GM21717 (cell line): ENCODE data around the gene ARF3.

ENCODE experiments used
- ATAC-seq: cut with Tn5 transposase; IDR thresholded peaks from one replicate; pipeline ENCODE4 v1.9.1; 2021; ENCODE audit warnings: mild to moderate bottlenecking, moderate library complexity; ENCODE audit not compliant: unreplicated experiment

The ARF3 gene

DNA sequence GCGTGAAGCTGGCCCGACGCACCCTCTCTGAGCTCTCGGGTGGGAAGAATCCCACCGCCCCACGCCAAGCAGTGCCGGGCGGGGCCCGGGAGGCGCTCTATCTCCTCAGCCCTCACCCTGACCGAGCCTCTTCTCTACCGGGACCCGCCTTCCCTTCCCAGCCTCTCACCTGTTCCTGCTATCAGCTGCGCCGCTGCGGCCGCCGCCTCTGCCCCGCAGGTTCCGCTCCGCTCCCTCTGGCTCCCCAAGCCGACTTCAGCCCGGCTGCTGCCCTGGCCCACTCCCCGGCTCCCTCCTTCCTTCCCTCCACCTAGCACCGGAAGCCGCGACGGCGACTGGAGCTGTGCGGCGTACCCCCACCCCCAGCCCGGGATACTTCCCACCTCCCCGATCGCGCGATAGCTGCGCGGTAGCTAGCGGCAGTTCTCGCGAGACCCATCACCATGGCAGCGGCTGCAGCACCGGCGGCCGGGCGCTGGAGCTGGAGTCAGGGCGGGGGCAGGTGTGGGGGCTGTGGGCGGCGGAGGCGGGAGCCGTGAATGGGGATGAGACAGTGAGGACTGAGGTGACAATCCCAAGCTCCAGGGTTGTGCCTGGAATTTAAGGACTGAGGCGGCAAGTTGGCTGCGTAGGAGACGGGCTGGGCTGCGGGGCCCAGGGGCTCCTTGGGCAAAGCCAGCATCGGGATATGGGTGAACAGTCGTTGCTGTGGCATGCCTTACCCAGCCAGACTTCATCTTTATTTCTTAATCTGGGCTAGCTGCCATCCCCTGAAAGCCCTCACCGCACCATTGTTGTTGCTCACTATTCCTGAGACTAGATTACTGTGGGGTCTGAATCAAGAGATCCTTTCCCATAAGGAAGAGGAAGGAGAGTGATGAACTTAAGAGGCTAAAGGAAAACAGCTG is at the start of gene ARF3:
TSS of gene ARF3 (minus strand) at position 347 of the 908 bp plus-strand sequence. CDS start 16,392 bp downstream, outside the sequence.
- ATAC-seq: peak; percentile 84

DNA sequence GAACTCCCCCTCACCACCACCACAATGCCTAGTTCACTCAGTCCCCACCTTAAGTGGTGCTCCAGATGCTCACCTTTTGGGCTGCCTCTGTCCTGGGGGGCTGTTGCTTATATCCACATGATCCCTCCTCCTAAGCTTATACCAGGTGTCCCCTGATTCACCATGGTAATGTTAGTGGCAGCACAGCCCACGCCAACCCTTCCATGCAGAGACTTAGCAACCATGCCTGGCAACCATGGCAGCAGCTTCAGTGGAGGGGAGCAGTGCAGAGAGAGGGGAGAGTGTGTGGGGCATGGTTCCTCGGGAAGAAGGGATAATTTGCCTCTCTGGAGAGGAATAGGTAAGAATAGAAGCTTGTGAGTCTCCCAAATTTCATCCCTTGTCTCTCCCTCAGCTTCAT is 43.1 kb upstream of the ARF3 start:
- no peak for ATAC-seq

DNA sequence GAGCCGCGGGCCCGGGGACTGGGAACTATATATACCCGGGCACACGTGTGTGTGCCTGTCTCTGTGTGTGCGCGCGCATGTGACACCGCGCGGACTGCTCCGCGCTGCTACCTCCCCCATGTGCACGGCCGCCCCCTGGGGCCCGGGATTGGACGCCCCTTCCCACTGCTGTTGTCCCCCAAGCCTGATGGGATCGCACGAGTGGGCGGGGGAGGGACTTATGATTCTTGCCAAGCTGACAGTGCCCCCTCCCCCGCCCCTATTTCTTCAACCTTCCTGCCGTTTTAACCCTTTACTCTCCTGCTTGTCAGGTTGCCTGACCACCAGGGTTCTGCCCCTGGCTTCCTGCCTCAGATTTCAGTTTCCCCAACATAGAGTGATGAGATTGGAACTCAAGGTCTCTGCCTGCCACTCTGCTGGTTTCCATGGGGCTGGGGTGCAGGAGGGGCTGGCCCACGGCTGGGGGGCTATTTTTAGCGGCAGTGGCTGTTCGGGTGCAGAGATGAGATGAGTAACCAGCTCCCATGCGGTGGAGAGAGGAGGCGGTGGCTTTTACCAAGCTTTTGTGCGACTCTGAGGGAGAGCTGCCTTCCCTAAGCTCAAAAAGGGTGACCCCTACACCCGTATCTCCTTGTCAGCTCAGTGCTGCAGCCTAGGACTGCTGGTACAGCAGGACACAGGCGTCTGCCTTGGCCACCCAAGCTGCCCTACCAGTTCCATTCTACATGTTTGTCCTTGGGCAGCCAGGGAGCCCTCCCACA is 42.3 kb upstream of the ARF3 start, which contains the start of gene DDN:
TSS of gene DDN (minus strand) at position 5 of the 761 bp plus-strand sequence. CDS start 88 bp downstream, outside the sequence.
- no peak for ATAC-seq

DNA sequence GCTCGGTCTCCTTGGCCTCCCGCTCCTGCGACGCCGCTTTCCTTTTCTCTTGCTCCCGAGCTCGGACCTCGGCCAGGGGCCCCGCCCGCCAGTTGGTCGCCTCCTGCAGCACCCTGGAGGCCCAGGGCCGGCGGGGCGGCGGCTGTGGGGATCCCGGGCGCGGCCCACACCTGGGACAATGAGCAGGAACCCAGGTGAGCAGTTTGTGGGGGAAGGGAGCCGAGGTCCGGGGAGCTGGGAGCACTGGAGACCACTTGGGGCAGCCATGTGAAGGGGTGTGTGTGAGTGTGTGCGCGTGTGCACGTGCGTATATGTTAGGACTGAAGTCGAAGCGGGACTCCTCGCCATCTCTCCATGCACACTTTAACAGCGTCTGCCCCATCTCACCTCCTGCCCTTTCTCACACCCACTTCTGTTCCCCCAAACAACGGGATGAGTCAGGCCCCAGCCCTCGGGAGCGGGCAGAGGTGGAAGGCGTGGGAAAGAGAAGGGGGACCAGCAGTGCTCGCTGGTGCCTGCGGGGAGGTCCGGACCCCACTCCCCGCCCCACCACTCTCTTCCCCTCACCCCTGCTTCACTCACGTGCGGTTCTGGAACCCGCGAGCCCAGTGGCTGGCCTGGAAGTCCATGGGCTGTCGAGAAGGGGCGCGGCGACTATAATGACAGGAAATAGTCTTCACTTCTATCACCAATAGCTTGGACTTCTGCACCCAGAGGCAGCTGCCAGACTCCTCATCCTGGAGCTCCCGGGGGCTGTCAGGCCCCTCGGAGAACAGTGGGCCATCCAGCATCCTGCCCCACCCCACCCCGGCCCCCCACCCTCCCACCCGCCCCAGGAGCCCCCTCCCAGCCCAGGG is 41.4 kb upstream of the ARF3 start:
- no peak for ATAC-seq

DNA sequence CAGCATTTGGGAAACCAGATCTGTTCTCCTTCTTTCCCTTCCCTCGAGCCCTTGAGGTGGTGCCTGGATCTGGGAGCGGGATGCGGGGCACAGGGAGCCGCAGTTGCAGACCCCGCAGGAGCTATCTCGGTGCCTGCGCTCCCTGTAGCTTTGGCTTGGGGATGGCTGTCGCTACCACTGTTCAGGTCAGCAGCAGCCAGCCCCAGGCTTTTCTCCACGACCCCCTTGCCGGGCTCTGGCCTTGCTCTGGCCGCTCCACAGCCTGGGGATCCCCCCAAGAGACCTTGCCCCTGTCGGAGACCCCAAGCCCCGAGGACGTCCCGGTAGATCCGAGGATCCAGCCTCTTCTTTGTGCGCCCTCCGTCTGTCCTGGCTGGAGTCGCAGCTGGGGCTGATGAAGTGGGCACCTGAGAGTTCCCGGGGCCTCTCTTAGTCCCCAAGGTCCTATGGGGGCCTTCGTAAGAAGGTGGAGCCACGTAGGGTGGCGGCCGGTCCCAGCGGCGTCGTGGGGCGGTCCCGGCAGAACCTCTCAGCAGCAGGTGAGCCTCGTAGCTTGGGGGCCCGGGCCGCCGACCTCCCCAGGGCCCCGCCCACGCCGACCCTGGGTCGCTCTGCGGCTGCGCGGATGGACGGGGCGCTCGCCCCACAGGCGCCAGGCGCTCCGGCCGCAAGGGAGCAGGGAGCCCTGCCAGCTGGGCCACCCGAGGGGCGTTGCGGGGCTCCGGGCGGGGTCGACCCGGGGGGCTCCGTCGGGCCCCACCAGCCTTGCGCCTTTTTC is 40.6 kb upstream of the ARF3 start:
- ATAC-seq: no peak

DNA sequence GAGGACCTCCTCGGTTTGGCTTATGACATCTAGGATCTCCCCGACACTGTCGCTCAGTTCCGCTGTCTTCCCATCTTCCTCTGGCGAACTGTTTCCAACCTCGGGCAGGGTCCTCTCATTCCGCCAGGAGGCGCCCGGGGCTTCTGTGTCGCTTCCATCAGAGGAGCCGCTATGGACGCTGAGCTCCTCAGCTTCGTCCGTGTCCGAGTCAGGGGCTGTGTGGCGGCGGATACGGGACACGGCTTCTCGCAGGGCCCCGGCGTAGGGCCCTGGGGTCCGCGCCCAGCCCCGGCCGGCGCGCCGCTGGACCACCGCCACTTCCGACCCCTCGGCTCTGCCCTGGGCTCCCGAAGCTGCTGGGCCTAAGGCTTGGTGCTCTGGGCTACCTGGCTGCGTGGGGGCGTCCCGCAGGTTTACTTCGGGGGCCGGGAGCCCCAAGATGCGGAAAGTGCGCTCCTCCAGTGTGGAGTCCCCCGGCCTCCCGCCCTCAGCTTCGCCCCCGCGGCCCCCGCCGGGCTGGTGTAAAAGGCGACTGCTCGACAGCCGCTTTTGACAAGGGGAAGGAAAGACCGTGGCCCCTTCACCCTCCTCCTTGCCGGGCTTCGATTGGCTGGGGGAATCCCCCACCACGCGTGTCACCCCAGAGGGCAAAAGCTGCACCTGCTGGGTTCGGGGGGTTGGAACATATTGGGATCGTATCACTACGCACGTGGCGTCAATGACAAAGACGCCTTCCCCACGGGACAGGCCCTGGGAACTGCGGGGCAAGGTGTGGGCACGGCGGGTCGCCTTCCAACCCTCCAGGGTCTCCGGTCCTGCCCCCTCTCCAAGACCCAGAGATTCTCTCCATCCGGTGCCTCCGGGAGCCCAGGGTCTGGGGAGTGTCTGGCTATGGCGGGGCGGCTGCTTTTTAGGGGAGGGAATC is 39.8 kb upstream of the ARF3 start:
- no peak for ATAC-seq

DNA sequence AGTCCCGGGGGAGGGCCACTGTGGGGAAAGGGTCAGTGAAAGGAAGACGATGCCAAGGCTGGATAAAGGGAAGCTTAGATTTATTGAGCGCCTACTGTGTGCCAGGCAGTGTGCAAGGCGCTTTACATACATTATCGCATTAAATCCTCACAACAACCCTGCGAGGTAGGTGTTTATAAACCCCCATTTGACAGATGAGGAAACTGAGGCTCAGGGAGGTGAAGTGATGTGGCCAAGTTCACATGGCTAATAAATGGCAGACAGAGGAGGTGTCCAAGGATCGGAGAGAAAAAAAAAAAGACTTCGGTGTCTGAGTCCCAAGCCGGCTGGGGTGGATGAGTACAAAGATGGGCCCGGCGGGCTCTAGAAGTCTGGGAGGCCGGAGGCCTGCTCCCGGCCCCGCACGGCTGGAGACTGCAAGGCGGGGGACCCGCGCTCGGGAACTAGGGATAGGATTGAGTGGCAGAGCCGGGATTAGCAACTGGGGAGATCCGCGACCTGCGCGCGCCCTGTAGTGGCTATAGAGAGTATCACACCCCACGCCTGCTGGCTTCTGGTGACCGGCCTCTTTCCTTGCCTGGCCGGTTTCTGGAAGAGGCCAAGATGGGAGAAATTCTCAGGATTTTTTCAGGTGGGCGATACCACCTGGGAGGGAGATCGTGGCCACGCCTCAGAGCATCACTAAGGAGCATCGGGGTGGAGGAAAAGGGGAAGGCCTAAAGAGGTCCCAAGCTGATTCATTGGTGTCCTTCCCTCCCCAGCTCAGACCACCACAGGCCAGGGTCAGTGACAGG is 38.0 kb upstream of the ARF3 start:
- peak; percentile 35 for ATAC-seq

DNA sequence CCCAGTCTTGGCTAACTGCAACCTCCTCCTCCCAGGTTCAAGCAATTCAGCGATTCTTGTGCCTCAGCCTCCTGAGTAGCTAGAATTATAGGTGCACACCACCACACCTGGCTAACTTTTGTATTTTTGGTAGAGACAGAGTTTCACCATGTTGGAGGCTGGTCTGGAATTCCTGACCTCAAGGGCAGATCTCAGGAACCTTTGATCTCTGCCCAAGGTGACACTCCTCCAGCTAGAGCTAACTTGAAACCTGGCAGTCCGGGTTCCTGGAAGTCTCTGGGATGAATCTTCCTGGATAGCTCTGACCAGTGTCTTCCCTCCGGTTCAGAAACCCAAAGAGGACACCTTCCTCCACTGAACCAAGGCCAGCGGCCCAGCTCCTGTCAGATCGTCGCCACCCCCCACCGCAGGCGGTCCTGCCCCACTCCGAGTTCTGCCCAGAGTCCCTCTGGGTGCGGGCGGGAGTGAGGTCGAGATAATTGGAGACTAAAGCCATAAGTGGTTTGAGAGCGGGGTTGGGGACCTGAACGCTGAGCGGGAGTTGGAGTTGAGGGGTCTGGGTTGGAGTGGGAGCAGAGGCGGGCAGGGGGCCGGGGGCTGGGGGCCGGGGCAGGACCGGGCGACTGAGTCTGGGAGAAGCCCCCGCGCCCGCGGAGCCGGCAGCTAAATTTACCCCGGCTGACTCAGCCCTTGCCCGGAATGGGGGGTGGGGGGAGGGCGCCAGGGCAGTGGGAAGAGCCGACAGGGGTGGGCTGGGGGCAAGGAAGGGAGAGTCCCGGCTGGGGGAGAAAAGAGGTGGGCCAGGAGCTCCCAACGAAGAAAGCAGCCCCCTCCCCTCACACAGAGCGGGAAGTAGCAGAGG is 37.2 kb upstream of the ARF3 start:
- ATAC-seq: no peak

DNA sequence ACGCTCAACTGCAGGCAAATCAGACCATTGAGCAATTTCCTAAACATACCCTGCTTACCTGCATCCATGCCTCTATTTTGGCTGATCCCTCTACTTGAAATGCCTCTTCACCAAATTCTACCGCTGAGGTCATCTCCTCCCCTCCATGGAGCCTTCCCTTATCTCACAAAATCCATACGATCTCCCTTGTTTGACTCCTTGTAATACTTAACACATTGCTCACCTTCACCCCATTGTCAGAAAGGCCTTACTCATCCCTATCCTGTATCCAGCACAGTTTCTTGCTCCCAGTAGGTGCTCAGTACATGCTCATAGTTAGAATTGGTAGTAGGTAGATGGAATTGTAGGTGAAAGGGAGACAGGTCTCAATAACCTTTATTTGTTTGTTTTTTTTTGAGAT is 36.5 kb upstream of the ARF3 start:
- no peak for ATAC-seq

DNA sequence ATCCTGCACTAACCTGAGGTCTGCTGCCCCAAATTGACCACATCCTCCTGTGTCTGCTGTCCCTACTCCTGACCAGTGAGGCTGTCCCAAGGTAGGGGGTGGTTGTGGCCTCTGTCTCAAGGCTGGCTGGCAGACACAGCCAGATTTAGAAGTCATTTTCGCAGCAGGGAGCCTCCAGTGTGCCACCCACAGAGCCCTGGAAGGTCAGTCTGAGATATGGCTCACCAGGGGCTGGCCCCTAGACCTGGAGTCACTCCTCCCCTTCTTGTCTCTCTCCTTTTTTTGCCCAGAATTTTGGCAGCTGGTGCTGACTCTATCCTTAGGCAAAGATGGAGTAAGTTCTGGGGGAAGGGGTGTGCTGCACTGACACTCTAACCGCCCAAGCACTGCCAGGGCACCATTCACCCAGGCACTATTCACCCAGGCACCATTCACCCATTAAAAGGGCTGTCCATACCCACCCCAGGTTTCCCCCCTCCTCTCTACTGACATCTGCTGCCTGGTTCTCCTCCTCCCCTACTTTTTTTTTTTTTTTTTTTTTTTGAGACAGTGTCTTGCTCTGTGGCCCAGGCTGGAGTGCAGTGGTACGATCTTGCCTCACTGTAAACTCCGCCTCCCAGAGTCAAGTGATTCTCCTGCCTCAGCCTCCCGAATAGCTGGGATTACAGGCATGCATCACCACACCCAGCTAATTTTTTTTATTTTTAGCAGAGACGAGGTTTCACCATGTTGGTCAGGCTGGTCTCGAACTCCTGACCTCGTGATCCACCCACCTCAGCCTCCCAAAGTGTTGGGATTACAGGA is 34.2 kb upstream of the ARF3 start:
- no peak for ATAC-seq

DNA sequence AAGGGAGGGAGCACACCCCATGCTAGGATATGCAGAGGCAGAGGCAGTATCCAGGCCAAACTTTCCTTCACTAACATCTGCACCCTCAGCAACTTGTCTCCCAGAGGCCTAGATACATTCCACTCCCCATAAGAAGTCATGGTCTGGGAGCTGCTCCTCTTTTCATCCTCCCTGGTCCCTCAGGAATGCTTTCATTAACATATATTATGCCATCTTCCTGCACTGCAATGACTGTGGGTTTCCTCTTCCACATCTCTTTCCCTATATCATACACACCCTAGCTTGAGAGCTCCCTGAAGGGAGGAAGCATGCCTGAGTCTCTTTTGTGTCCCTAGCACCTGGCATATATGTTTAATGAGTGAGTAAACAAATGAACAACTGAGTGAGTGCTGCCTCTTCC is 33.3 kb upstream of the ARF3 start:
- no peak for ATAC-seq

DNA sequence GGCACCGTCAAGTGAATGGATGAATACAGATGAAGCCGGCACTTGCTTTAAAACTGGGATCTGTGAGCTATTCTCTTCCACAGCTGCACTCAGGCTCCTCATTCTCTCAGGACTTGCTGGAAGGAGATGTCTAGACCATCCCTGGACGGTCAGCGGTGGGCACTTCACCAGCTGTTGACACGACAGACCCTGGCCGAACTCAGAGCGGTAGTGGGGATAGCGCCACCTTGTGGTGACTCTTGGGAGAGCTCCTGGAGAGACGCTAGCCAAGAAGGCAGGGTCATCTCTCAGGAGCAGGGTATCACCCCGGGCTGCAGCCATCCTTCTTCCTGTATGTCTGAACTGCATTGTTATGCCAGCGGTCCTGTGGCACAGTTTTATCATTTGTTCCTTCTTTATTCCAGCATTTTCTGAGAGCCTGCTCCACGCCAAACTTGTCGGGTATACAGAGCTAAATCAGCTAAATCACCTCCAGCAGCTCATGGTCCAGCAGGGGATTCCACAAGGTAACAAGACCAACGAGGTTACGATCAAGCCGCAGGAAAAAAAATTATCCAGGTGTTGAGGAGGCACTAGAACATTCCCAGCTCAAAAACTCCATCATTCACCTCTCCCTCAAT is 30.9 kb upstream of the ARF3 start:
- no peak for ATAC-seq

DNA sequence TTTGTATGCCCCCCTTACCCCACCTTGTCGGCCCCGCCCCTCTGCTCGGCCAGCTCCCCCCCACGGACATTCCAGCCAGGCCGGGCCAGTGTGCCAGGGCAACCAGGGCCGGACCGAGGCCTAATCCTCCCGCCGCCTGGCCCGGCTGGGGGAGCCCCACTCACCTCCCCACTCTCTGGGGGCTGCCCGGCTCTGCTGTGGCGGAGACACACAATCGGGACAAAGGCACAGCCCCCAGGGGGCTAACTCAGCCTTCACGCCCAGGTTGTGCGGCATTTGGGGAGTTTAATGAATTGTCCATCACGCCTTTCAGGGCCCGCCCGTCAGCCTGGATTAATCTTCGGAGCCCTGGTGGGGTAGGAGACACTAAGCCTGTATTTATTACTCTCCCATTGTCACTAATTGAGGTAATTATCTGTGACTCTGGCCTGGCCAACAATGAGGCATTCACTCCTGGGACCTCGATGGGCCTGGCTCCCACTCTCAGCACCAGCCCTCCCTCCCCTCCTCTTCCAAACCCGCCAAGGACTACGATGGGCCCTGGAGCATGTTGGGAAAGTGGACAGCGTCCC is 29.5 kb upstream of the ARF3 start:
- ATAC-seq: no peak

DNA sequence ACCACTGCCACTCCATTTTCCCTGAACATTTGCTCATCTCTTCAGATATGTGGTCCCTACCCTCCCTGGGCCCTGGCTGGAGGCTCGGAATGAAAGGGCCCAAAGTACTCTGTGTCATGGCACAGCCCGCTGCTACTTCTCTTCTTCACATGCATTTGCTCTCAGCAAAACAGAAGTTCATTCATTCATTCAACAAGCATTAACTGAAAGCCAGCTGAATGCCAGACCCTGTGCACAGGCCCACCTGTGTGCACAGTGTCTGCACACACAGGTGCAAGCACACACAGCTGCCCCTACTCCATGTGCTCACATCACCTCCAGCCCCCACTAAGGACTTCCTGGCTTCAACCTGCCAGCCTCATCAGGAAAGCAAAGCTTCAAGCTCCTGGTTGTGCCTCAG is 28.6 kb upstream of the ARF3 start:
- no peak for ATAC-seq

DNA sequence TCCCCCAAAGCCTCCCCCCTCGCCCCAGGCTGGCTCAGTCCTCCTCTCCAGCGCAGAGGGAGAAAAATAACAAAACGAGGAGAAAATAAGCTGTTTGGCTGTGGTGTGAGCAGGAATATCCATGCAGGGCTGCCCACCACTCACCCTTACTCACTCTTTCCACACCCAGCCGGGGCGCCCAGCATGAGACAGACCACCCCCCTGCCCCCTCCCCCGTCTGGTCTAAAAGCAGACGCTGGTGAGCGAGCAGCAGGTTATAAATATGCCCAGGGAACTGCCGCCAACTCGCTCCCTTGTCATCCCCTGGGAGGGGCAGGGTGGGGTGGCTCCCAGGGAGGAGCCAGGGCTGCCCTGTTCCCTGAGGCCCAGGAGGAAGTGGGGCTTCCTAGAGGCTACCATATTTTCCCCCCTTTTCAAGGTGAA is 28.2 kb upstream of the ARF3 start:
- ATAC-seq: no peak
